Adrenal gland (tissue), 5 donors: ENCODE results near the gene CFAP47.

Experiments
- POLR2A ChIP-seq, 2 donors: fragments of 450-650 bp; IDR thresholded peaks; one replicate each; pipeline ENCODE4 v1.6.1; 2017; ENCODE audit warnings: antibody characterized with exemption in 2 of 2, mild to moderate bottlenecking in 2 of 2, moderate library complexity in 1 of 2
- TF ChIP-seq, protein P1 (sequence below), 6 experiments: fragments of 450-650 bp in 4 of 6; fragments of 200-600 bp in 2 of 6; sonication (generic) in 1 of 6; IDR thresholded peaks; 1 replicate in 5 of 6; 2 replicates in 1 of 6; pipeline versions ENCODE4 v1.5.1 to v1.8.0; 2016 to 2021; ENCODE audit warnings: antibody characterized with exemption in 6 of 6, mild to moderate bottlenecking in 2 of 6, moderate library complexity in 1 of 6
- donor health status: DM: no; HTN: no; CAD: no.

DNA sequence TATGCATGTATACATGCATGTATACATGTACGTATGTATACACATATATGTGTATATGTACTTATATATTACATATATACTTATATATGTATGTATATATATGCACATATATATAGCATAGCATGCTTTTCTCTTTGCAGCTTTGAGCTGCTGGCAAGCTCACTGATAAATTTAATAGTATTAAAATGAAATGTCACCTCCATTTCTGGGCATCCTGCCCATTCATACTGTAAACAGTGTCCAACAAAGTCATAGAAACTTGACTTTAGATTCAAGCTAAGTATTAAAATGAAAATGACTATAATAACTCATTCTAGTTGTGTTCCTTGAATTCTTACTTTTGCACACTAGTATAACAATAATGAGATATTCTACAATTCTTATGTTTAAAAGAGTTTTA is 163.7 kb downstream of the CFAP47 start:
- TF ChIP-seq, protein P1, sequence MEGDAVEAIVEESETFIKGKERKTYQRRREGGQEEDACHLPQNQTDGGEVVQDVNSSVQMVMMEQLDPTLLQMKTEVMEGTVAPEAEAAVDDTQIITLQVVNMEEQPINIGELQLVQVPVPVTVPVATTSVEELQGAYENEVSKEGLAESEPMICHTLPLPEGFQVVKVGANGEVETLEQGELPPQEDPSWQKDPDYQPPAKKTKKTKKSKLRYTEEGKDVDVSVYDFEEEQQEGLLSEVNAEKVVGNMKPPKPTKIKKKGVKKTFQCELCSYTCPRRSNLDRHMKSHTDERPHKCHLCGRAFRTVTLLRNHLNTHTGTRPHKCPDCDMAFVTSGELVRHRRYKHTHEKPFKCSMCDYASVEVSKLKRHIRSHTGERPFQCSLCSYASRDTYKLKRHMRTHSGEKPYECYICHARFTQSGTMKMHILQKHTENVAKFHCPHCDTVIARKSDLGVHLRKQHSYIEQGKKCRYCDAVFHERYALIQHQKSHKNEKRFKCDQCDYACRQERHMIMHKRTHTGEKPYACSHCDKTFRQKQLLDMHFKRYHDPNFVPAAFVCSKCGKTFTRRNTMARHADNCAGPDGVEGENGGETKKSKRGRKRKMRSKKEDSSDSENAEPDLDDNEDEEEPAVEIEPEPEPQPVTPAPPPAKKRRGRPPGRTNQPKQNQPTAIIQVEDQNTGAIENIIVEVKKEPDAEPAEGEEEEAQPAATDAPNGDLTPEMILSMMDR (IDR thresholded peaks at IDR 0.05): no peak
- TF ChIP-seq POLR2A (IDR thresholded peaks at IDR 0.05): no peak
